ENCODE measurements around the gene RHO.

GRCh38 chr3:129514110-129514509 is 14.3 kb upstream of the RHO start:
- no peak for TF ChIP-seq POLR2A (IDR thresholded peaks at IDR 0.05)
- TF ChIP-seq CTCF (IDR thresholded peaks at IDR 0.05), result no peak
- no peak for TF ChIP-seq EP300 (IDR thresholded peaks at IDR 0.05)
